Measurements from ENCODE around the gene ELANE.

ELANE gene

GRCh38 chr19:884420-885211 lies 32.5 kb downstream of the ELANE start:
- Histone ChIP-seq H3K4me1 (ENCODE audit: control insufficient read depth, insufficient read depth, low read depth, low read length) (peaks cover 15% of the 10 kb centered on the region), H3K18ac (ENCODE audit: low read depth in 1 of 2, low read length in 2 of 2) (no peak overlapping the region), H3K23ac (ENCODE audit: low read length in 2 of 2) (no peak overlapping the region), H4K91ac (ENCODE audit: low read length) (no peak overlapping the region), H2BK12ac (ENCODE audit: low read length in 2 of 2) (no peak overlapping the region), H3K14ac (ENCODE audit: low read length in 2 of 2) (no peak overlapping the region), H3K27me3 (ENCODE audit: control insufficient read depth in 1 of 2, insufficient read depth in 1 of 2, low read length in 2 of 2) (no peaks in the 10 kb centered on the region), H3K9me3 (ENCODE audit: control insufficient read depth, low read length) (no peaks in the 10 kb centered on the region), H2AFZ (ENCODE audit: low read depth, low read length) (no peak overlapping the region), H3K79me1 (replicated peaks; ENCODE audit: low read length, poor library complexity, severe bottlenecking) (peaks cover 51% of the 10 kb centered on the region), H2BK15ac (ENCODE audit: low read depth, poor library complexity, severe bottlenecking) (no peak overlapping the region), H3K4ac (ENCODE audit: low read depth in 1 of 2, low read length in 2 of 2) (no peak overlapping the region), H2BK120ac (ENCODE audit: low read depth, low read length) (no peak overlapping the region), H2BK5ac (ENCODE audit: low read depth, low read length, poor library complexity, severe bottlenecking) (no peak overlapping the region), H3K4me3 (ENCODE audit: insufficient read depth in 1 of 2, low read depth in 1 of 2, low read length in 2 of 2) (no peak overlapping the region), H3K36me3 (ENCODE audit: control insufficient read depth in 1 of 2, insufficient read depth in 2 of 2, low read depth in 1 of 2, low read length in 2 of 2) (peaks cover 64 to 91% of the 10 kb centered on the region in 2 experiments), H3K4me2 (ENCODE audit: low read length, poor library complexity, severe bottlenecking) (no peak overlapping the region), H3K27ac (ENCODE audit: low read length, poor library complexity, severe bottlenecking) (no peak overlapping the region), H3K9ac (ENCODE audit: low read length) (no peak overlapping the region), H2AK5ac (ENCODE audit: low read length, severe bottlenecking) (no peak overlapping the region), H4K8ac (ENCODE audit: low read length) (no peak overlapping the region)
- DNase-seq: no peak
- 98% methylated on average over 51 of the region's 51 CpGs for WGBS

DNA sequence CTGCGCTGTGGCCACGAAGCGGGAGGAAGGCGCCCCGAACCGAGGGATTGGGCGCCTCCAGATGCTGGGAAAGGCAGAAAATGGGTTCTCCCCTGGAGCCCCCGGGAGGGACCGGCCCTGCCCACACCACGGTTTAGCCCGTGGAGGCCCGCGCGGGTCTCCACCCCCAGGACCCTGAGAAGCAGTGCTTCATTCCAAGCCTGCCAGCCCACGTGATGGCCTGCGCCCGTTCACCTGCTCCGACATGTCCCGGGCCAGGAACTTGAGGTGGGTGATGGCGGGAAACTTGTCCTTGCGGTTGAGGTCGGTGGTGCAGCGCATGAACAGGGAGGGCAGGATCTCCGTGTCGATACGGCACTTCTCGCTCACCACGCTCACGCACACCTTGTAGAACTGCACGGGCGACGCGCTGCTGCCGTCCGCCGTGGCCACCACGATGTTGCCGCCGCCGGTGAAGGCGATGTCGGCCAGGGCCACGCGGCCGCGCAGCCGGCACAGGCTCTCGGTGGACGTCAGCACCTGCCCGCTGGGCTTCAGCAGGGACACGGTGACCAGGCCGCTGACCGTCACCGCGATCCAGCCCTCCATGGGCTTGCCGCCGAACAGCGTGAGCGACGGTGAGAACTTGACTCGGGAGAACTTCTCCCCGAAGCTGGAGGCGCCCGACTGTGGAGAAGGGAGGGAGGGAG lies 33.6 kb downstream of the ELANE start:
- Histone ChIP-seq H3K36me3 (ENCODE audit: control insufficient read depth in 1 of 2, insufficient read depth in 2 of 2, low read depth in 1 of 2, low read length in 2 of 2) (peaks cover 74 to 91% of the 10 kb centered on the region in 2 experiments), H3K27me3 (ENCODE audit: control insufficient read depth in 1 of 2, insufficient read depth in 1 of 2, low read length in 2 of 2) (no peaks in the 10 kb centered on the region), H2BK12ac (ENCODE audit: low read length in 2 of 2) (no peak overlapping the region), H3K4me1 (ENCODE audit: control insufficient read depth, insufficient read depth, low read depth, low read length) (peaks cover 15% of the 10 kb centered on the region), H2BK120ac (ENCODE audit: low read depth, low read length) (no peak overlapping the region), H2BK15ac (ENCODE audit: low read depth, poor library complexity, severe bottlenecking) (no peak overlapping the region), H2AFZ (ENCODE audit: low read depth, low read length) (no peak overlapping the region), H3K23ac (ENCODE audit: low read length in 2 of 2) (no peak overlapping the region), H3K27ac (ENCODE audit: low read length, poor library complexity, severe bottlenecking) (no peak overlapping the region), H4K8ac (ENCODE audit: low read length) (no peak overlapping the region), H2BK5ac (ENCODE audit: low read depth, low read length, poor library complexity, severe bottlenecking) (no peak overlapping the region), H3K9me3 (ENCODE audit: control insufficient read depth, low read length) (no peaks in the 10 kb centered on the region), H3K9ac (ENCODE audit: low read length) (no peak overlapping the region), H3K4ac (ENCODE audit: low read depth in 1 of 2, low read length in 2 of 2) (no peak overlapping the region), H3K4me2 (ENCODE audit: low read length, poor library complexity, severe bottlenecking) (no peak overlapping the region), H3K79me1 (replicated peaks; ENCODE audit: low read length, poor library complexity, severe bottlenecking) (peaks cover 56% of the 10 kb centered on the region), H3K18ac (ENCODE audit: low read depth in 1 of 2, low read length in 2 of 2) (no peak overlapping the region), H4K91ac (ENCODE audit: low read length) (no peak overlapping the region), H3K14ac (ENCODE audit: low read length in 2 of 2) (no peak overlapping the region), H3K4me3 (ENCODE audit: insufficient read depth in 1 of 2, low read depth in 1 of 2, low read length in 2 of 2) (no peak overlapping the region), H2AK5ac (ENCODE audit: low read length, severe bottlenecking) (no peak overlapping the region)
- WGBS: 98% methylated on average over 63 of the region's 64 CpGs
- DNase-seq: no peak

GRCh38 chr19:887072-887471 lies 35.0 kb downstream of the ELANE start:
- Histone ChIP-seq H2AK5ac (ENCODE audit: low read length, severe bottlenecking) (no peak overlapping the region), H3K14ac (ENCODE audit: low read length in 2 of 2) (no peak overlapping the region), H3K27ac (ENCODE audit: low read length, poor library complexity, severe bottlenecking) (no peak overlapping the region), H3K4ac (ENCODE audit: low read depth in 1 of 2, low read length in 2 of 2) (no peak overlapping the region), H3K9me3 (ENCODE audit: control insufficient read depth, low read length) (no peaks in the 10 kb centered on the region), H3K36me3 (ENCODE audit: control insufficient read depth in 1 of 2, insufficient read depth in 2 of 2, low read depth in 1 of 2, low read length in 2 of 2) (peaks cover 61 to 84% of the 10 kb centered on the region in 2 experiments), H3K4me1 (ENCODE audit: control insufficient read depth, insufficient read depth, low read depth, low read length) (peaks cover 18% of the 10 kb centered on the region), H3K4me3 (ENCODE audit: insufficient read depth in 1 of 2, low read depth in 1 of 2, low read length in 2 of 2) (no peak overlapping the region), H2BK120ac (ENCODE audit: low read depth, low read length) (no peak overlapping the region), H3K4me2 (ENCODE audit: low read length, poor library complexity, severe bottlenecking) (no peak overlapping the region), H3K27me3 (ENCODE audit: control insufficient read depth in 1 of 2, insufficient read depth in 1 of 2, low read length in 2 of 2) (no peaks in the 10 kb centered on the region), H2BK5ac (ENCODE audit: low read depth, low read length, poor library complexity, severe bottlenecking) (no peak overlapping the region), H2BK15ac (ENCODE audit: low read depth, poor library complexity, severe bottlenecking) (no peak overlapping the region), H3K23ac (ENCODE audit: low read length in 2 of 2) (no peak overlapping the region), H4K8ac (ENCODE audit: low read length) (no peak overlapping the region), H3K18ac (ENCODE audit: low read depth in 1 of 2, low read length in 2 of 2) (no peak overlapping the region), H2AFZ (ENCODE audit: low read depth, low read length) (no peak overlapping the region), H3K9ac (ENCODE audit: low read length) (no peak overlapping the region), H4K91ac (ENCODE audit: low read length) (no peak overlapping the region), H2BK12ac (ENCODE audit: low read length in 2 of 2) (no peak overlapping the region), H3K79me1 (replicated peaks; ENCODE audit: low read length, poor library complexity, severe bottlenecking) (peaks cover 54% of the 10 kb centered on the region)
- DNase-seq: peak; percentile 76
- 78% methylated on average over 14 of the region's 16 CpGs for WGBS

DNA sequence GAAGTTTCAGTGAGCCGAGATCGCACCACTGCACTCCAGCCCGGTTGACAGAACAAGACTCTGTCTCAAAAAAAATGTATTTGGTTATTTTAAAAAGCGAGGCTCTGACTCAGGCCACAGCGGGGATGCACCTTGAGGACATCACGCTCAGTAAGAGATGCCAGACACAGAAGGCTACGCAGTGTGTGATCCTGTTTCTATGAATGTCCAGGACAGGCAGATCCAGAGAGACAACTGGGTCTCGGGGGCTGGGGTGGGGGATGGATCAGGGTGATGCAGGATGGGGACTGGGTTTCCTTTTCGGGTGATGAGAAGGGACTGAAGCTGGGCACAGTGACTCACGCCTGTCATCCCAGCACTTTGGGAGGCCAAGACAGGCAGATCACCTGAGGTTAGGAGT lies 35.5 kb downstream of the ELANE start:
- no peak overlapping the region for H2AK5ac ChIP-seq (ENCODE audit: low read length, severe bottlenecking)
- no peak overlapping the region for H3K4me2 ChIP-seq (ENCODE audit: low read length, poor library complexity, severe bottlenecking)
- no peaks in the 10 kb centered on the region for H3K27me3 ChIP-seq (ENCODE audit: control insufficient read depth in 1 of 2, insufficient read depth in 1 of 2, low read length in 2 of 2)
- no peak overlapping the region for H2BK15ac ChIP-seq (ENCODE audit: low read depth, poor library complexity, severe bottlenecking)
- peaks cover 51% of the 10 kb centered on the region for H3K79me1 ChIP-seq (replicated peaks; ENCODE audit: low read length, poor library complexity, severe bottlenecking)
- H3K23ac ChIP-seq (ENCODE audit: low read length in 2 of 2): no peak overlapping the region
- H3K4ac ChIP-seq (ENCODE audit: low read depth in 1 of 2, low read length in 2 of 2): no peak overlapping the region
- no peak overlapping the region for H2BK12ac ChIP-seq (ENCODE audit: low read length in 2 of 2)
- H4K91ac ChIP-seq (ENCODE audit: low read length): no peak overlapping the region
- H2BK120ac ChIP-seq (ENCODE audit: low read depth, low read length): no peak overlapping the region
- WGBS: 91% methylated on average over 10 of the region's 10 CpGs
- no peak overlapping the region for H3K14ac ChIP-seq (ENCODE audit: low read length in 2 of 2)
- DNase-seq: no peak
- H3K36me3 ChIP-seq (ENCODE audit: control insufficient read depth in 1 of 2, insufficient read depth in 2 of 2, low read depth in 1 of 2, low read length in 2 of 2): peaks cover 56 to 79% of the 10 kb centered on the region in 2 experiments
- H3K9me3 ChIP-seq (ENCODE audit: control insufficient read depth, low read length): no peaks in the 10 kb centered on the region
- H4K8ac ChIP-seq (ENCODE audit: low read length): no peak overlapping the region
- no peak overlapping the region for H3K18ac ChIP-seq (ENCODE audit: low read depth in 1 of 2, low read length in 2 of 2)
- no peak overlapping the region for H3K27ac ChIP-seq (ENCODE audit: low read length, poor library complexity, severe bottlenecking)
- H2AFZ ChIP-seq (ENCODE audit: low read depth, low read length): no peak overlapping the region
- H3K9ac ChIP-seq (ENCODE audit: low read length): no peak overlapping the region
- no peak overlapping the region for H2BK5ac ChIP-seq (ENCODE audit: low read depth, low read length, poor library complexity, severe bottlenecking)
- H3K4me3 ChIP-seq (ENCODE audit: insufficient read depth in 1 of 2, low read depth in 1 of 2, low read length in 2 of 2): no peak overlapping the region
- H3K4me1 ChIP-seq (ENCODE audit: control insufficient read depth, insufficient read depth, low read depth, low read length): peaks cover 20% of the 10 kb centered on the region

All from mesenchymal stem cell (in vitro differentiated cells and primary cell).